ENCODE results near the gene ALDH3A1. TPM values are rescaled to one million over a fixed set of nuclear protein-coding genes. Genes with fewer than 3 reads are reported as not detected.

The ALDH3A1 gene
- total and polyA plus RNA-seq, 9 of the 15 experiments (the other 6 are each of a cell fraction or from before 2014, with no cell fraction given): not detected

DNA sequence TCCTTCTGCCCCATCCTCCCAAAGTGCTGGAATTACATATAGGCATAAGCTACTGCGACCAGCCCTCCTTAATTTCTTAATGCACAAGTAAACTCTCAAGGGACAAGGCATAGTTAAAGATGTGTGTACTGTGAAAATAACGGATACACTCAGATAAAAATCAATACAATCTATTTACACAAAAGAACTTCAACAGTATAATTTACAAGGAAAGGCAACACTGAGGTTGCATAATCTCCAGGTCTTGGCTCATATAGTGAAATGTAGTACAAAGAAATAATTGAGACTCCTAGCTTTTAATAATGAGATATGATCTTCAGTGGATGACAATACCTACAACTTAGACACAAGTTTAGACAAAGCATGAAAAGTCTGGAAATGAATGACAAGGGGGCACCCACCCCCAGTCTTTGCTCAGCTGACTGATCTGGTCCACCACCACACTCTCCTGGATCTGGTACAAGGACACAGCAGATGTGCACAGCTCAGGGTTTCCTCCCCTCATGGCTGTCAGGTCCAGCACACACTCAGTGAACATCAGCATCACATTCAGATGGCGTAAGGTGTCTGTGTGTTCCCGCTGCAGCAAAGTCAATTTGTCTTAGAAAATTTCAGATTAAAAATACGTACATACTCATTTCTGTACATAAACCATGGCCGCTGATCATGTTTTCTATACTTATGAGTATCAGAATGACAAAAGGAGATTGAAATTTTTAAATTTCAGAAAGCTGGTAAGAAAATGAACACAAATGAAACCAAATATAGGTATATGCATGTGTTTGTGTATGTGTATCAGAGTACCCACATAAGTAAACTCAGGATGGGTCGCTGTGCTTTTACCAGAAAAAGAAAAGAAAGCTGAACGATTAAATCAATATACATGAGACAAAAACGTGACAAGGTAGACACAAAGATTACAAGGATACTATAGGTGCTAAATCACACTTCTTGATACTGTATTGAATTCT is 33.7 kb upstream of the ALDH3A1 start (continued):
- TF ChIP-seq, protein P1, sequence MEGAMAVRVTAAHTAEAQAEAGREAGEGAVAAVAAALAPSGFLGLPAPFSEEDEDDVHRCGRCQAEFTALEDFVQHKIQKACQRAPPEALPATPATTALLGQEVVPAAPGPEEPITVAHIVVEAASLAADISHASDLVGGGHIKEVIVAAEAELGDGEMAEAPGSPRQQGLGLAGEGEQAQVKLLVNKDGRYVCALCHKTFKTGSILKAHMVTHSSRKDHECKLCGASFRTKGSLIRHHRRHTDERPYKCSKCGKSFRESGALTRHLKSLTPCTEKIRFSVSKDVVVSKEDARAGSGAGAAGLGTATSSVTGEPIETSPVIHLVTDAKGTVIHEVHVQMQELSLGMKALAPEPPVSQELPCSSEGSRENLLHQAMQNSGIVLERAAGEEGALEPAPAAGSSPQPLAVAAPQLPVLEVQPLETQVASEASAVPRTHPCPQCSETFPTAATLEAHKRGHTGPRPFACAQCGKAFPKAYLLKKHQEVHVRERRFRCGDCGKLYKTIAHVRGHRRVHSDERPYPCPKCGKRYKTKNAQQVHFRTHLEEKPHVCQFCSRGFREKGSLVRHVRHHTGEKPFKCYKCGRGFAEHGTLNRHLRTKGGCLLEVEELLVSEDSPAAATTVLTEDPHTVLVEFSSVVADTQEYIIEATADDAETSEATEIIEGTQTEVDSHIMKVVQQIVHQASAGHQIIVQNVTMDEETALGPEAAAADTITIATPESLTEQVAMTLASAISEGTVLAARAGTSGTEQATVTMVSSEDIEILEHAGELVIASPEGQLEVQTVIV (CRISPR knock-in tag; IDR thresholded peaks at IDR 0.05; ENCODE audit: borderline replicate concordance): no peak
- TF ChIP-seq, protein P2, sequence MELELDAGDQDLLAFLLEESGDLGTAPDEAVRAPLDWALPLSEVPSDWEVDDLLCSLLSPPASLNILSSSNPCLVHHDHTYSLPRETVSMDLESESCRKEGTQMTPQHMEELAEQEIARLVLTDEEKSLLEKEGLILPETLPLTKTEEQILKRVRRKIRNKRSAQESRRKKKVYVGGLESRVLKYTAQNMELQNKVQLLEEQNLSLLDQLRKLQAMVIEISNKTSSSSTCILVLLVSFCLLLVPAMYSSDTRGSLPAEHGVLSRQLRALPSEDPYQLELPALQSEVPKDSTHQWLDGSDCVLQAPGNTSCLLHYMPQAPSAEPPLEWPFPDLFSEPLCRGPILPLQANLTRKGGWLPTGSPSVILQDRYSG (tag; conservative IDR thresholded peaks at IDR 0.05; ENCODE audit: low read depth): no peak
- no peak for TF ChIP-seq RBM22 (IDR thresholded peaks at IDR 0.05; ENCODE audit: low read depth, low read length, poor library complexity, severe bottlenecking)
- TF ChIP-seq TRIM28 (IDR thresholded peaks at IDR 0.05): no peak

DNA sequence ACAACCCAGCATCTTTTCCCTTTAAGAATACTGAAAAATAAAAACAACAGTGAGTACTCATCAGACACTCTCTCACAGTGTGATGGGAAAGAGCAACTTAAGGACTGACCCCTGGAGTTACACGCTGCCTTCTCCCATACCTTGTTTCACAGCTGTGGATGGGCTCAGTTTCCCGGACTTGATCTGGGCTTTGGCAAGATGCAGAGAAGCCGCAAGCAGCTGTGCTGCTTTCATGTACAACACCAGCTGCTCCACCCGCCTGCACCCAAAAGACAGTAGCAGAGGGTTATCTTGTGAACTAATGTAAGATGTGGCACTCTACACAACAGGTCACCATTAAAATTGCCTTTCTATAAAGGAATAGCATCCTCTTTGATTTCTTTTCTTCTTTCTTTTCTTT is 32.7 kb upstream of the ALDH3A1 start:
- H3K9me1 ChIP-seq (ENCODE audit: control insufficient read depth, insufficient read depth, low read length): no peaks in the 10 kb centered on the region
- H3K79me2 ChIP-seq (ENCODE audit: control insufficient read depth, insufficient read depth, low read length): no peaks in the 10 kb centered on the region
- H3K4me3 ChIP-seq: no peak overlapping the region
- 5% methylated on average over 3 of the region's 4 CpGs for WGBS (ENCODE audit: insufficient coverage, low coverage, missing lambda C conversion rate)
- in situ Hi-C loops (cut with MboI): no loop called here
- no peak overlapping the region for H2AFZ ChIP-seq (ENCODE audit: low read depth, low read length)
- H3K4me2 ChIP-seq (ENCODE audit: insufficient read depth, low read length): no peak overlapping the region
- no peaks in the 10 kb centered on the region for H3K36me3 ChIP-seq (ENCODE audit: control insufficient read depth, insufficient read depth, low read length)
- H3K4me1 ChIP-seq (replicated peaks in 1 of 2; ENCODE audit: control insufficient read depth in 2 of 2, insufficient read depth in 2 of 2, low read length in 2 of 2): no peaks in the 10 kb centered on the region
- no peak for DNase-seq (ENCODE audit: extremely low read depth in 1 of 4, low spot score in 3 of 4)
- intact Hi-C loops (cut with micrococcal nuclease): no loop called here
- H3K9ac ChIP-seq (ENCODE audit: insufficient read depth in 1 of 2, low read depth in 2 of 2, low read length in 2 of 2): no peak overlapping the region
- no TSS peak for BruUV-seq (replicated peaks)
- H4K20me1 ChIP-seq (replicated peaks; ENCODE audit: control insufficient read depth, insufficient read depth, low read length): no peaks in the 10 kb centered on the region
- FAIRE-seq: no peak
- H3K27ac ChIP-seq (ENCODE audit: extremely low read depth, low read depth, low read length): no peak overlapping the region
- no peak for ATAC-seq
- ChIA-PET CTCF (ENCODE audit: low intra/inter-chr PET ratio) (no interaction called here), POLR2A (no interaction called here)
- H3K27me3 ChIP-seq (ENCODE audit: control insufficient read depth in 2 of 2, insufficient read depth in 2 of 2, low read length in 2 of 2): no peaks in the 10 kb centered on the region; a peak in 1 of 5 replicates
- H3K9me3 ChIP-seq (replicated peaks; ENCODE audit: control insufficient read depth, insufficient read depth, low read depth, low read length): no peaks in the 10 kb centered on the region
- TF ChIP-seq HDAC8 (tag; IDR thresholded peaks at IDR 0.05): no peak
- TF ChIP-seq, protein P3, sequence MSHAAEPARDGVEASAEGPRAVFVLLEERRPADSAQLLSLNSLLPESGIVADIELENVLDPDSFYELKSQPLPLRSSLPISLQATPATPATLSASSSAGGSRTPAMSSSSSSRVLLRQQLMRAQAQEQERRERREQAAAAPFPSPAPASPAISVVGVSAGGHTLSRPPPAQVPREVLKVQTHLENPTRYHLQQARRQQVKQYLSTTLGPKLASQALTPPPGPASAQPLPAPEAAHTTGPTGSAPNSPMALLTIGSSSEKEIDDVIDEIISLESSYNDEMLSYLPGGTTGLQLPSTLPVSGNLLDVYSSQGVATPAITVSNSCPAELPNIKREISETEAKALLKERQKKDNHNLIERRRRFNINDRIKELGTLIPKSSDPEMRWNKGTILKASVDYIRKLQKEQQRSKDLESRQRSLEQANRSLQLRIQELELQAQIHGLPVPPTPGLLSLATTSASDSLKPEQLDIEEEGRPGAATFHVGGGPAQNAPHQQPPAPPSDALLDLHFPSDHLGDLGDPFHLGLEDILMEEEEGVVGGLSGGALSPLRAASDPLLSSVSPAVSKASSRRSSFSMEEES (CRISPR knock-in tag; IDR thresholded peaks at IDR 0.05): no peak
- no peak for TF ChIP-seq SRSF3 (IDR thresholded peaks at IDR 0.05; ENCODE audit: insufficient read depth, low read length)
- TF ChIP-seq SMAD4 (CRISPR knock-in tag; conservative IDR thresholded peaks at IDR 0.05): no peak
- no peak for TF ChIP-seq ZNF263 (CRISPR knock-in tag; IDR thresholded peaks at IDR 0.05; ENCODE audit: borderline replicate concordance)
- TF ChIP-seq ZNF75A (CRISPR knock-in tag; IDR thresholded peaks at IDR 0.05): no peak
- no peak for TF ChIP-seq FOXP1 (CRISPR knock-in tag; IDR thresholded peaks at IDR 0.05)
- TF ChIP-seq, protein P4, sequence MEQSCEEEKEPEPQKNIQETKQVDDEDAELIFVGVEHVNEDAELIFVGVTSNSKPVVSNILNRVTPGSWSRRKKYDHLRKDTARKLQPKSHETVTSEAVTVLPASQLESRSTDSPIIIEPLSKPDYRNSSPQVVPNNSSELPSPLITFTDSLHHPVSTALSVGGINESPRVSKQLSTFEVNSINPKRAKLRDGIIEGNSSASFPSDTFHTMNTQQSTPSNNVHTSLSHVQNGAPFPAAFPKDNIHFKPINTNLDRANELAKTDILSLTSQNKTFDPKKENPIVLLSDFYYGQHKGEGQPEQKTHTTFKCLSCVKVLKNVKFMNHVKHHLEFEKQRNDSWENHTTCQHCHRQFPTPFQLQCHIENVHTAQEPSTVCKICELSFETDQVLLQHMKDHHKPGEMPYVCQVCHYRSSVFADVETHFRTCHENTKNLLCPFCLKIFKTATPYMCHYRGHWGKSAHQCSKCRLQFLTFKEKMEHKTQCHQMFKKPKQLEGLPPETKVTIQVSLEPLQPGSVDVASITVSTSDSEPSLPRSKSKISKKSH (CRISPR knock-in tag; IDR thresholded peaks at IDR 0.05): no peak
- TF ChIP-seq ZNF76 (CRISPR knock-in tag; IDR thresholded peaks at IDR 0.05; ENCODE audit: borderline replicate concordance): no peak

Measured in K562 (cell line).